ENCODE measurements around the gene HENMT1.

GRCh38 chr1:108695535-108695934 is 34.6 kb upstream of the HENMT1 start:
- no peak for TF ChIP-seq CTCF (IDR thresholded peaks at IDR 0.05)
- no peak for TF ChIP-seq POLR2A (IDR thresholded peaks at IDR 0.05)

Data from testis (tissue), 2 donors.